ENCODE measurements around the gene GMDS. TPM values are rescaled to one million over a fixed set of nuclear protein-coding genes. Genes with fewer than 3 reads are reported as not detected.

The GMDS gene
- total and polyA plus RNA-seq, 2 of the 4 experiments (the other 2 are of a cell fraction) = 7.3 to 21.9 TPM

DNA sequence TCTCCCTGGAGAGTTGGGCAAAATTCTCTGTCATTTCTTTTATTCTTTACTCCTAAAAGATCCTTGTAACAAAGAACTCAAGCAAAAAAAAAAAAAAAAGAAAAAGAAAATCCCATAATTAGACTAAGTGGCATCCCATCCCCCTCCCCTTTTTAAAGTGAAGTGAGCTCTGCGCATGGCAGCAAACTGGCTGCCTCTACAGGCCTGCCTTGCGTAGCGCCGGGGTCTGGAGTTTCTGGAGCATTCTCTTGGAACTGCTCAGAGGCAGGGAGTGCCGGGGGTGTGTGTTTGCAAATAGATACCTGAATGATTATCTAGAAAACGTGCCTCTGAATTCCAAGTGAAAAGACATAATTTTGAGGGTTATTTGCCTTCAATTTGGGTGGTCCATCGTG is 587.6 kb downstream of the GMDS start (continued):
- TF ChIP-seq RFX5 (IDR thresholded peaks at IDR 0.05; ENCODE audit: low read depth, low read length) (no peak), CEBPB (IDR thresholded peaks at IDR 0.05; ENCODE audit: low read depth, low read length) (no peak), MAZ (IDR thresholded peaks at IDR 0.05; ENCODE audit: borderline replicate concordance, low read depth, low read length) (no peak)

DNA sequence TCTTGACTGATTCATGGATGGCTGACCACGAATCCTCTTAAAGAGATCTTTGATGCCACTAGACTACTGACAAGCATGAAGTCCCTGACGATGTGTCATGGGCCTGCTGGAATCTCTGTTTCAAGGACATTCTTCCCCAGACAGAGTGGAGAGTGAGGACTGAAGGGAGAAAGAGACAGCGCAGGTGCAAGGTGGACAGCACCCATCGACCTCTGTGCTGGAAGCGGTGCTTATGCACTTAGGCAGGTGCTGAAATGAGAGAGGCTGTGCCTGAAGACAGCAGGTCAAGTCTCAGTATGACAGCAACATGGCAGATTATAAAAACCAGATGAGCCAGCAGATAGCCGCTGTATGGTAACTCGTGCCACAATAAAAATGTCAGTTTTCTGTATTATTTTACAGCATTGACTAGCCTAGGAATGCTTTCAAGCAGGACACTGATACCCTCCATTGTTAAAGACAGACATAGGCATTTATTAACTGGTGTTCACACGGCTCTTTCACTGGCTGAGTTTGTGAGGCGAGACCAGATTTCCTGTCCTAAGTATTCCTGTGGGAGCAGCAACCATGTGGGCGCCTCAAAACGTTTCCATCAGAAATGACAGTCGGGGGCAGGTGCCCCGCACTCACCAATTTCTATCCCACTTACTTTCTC is 588.2 kb downstream of the GMDS start:
- no peak overlapping the region for H2BK15ac ChIP-seq (ENCODE audit: low read depth, low read length)
- ATAC-seq (ENCODE audit: low read depth) (no peak), DNase-seq (no peak)
- H3K36me3 ChIP-seq (ENCODE audit: control insufficient read depth, insufficient read depth, low read length) = no peaks in the 10 kb centered on the region
- no peak overlapping the region; the same call in 1 of the 2 replicates for H3K4ac ChIP-seq (ENCODE audit: low read depth, low read length)
- WGBS, 2 experiments (ENCODE audit: extremely low coverage in 2 of 2, insufficient read length in 1 of 2) = 83% methylated on average over 8 of the region's 13 CpGs; no CpG with 5 or more reads in 1 of the 2 experiments
- H3K9me1 ChIP-seq (ENCODE audit: insufficient read depth, low read length) = peaks cover 13% of the 10 kb centered on the region
- H3K4me1 ChIP-seq (ENCODE audit: control insufficient read depth, insufficient read depth, low read length) = peaks cover 9% of the 10 kb centered on the region
- H2AK5ac ChIP-seq (ENCODE audit: low read depth, low read length) = no peak overlapping the region
- no peak overlapping the region for H2BK5ac ChIP-seq (ENCODE audit: low read depth, low read length, poor library complexity, severe bottlenecking)
- no peak overlapping the region for H4K91ac ChIP-seq (ENCODE audit: insufficient read depth, low read depth, low read length)
- H3K9me3 ChIP-seq (ENCODE audit: control insufficient read depth, insufficient read depth, low read length) = no peaks in the 10 kb centered on the region
- intact Hi-C loops (cut with micrococcal nuclease) = no loop called here
- H3K4me2 ChIP-seq (ENCODE audit: low read depth, low read length) = no peak overlapping the region
- no peak overlapping the region for H3K4me3 ChIP-seq (ENCODE audit: insufficient read depth, low read depth, low read length)
- H4K5ac ChIP-seq (ENCODE audit: low read depth, low read length) = no peak overlapping the region
- no peak overlapping the region for H3K18ac ChIP-seq (ENCODE audit: low read depth, low read length)
- no peak overlapping the region for H3K23ac ChIP-seq (ENCODE audit: low read depth, low read length)
- H3K9ac ChIP-seq (ENCODE audit: low read depth, low read length) = no peak overlapping the region
- H3K56ac ChIP-seq (ENCODE audit: extremely low read depth, insufficient read depth, low read length) = no peak overlapping the region
- BruUV-seq (replicated peaks) = no TSS peak
- no peaks in the 10 kb centered on the region for H4K20me1 ChIP-seq (ENCODE audit: insufficient read depth, low read length)
- H2AFZ ChIP-seq (replicated peaks; ENCODE audit: low read length, poor library complexity) = no peak overlapping the region
- in situ Hi-C loops (cut with MboI; ENCODE audit: low sequenced_read_pairs) = no loop called here
- H3K14ac ChIP-seq (replicated peaks; ENCODE audit: low read depth, low read length) = no peak overlapping the region
- H2BK120ac ChIP-seq (ENCODE audit: low read depth, low read length) = no peak overlapping the region
- no peaks in the 10 kb centered on the region for H3K27me3 ChIP-seq (ENCODE audit: control insufficient read depth, insufficient read depth, low read length)
- no peaks in the 10 kb centered on the region for H3K79me1 ChIP-seq (ENCODE audit: low read depth in 1 of 2, low read length in 2 of 2)
- no peak overlapping the region for H3K27ac ChIP-seq (ENCODE audit: insufficient read depth, low read length)
- CTCF ChIA-PET = no interaction called here
- dilution Hi-C loops (cut with HindIII; ENCODE audit: low sequenced_read_pairs, unreplicated experiment) = no loop called here
- H2BK20ac ChIP-seq (ENCODE audit: low read depth, low read length) = no peak overlapping the region
- no peak overlapping the region for H2AK9ac ChIP-seq (replicated peaks; ENCODE audit: low read depth, low read length, poor library complexity)
- H4K8ac ChIP-seq (ENCODE audit: low read depth in 2 of 2, low read length in 2 of 2) = no peak overlapping the region
- POLR2A ChIA-PET (ENCODE audit: unreplicated experiment) = no interaction called here
- TF ChIP-seq RAD21 (IDR thresholded peaks at IDR 0.05; ENCODE audit: low read length) (no peak), RFX5 (IDR thresholded peaks at IDR 0.05; ENCODE audit: low read depth, low read length) (no peak), CEBPB (IDR thresholded peaks at IDR 0.05; ENCODE audit: low read depth, low read length) (no peak), MAZ (IDR thresholded peaks at IDR 0.05; ENCODE audit: borderline replicate concordance, low read depth, low read length) (no peak), MXI1 (IDR thresholded peaks at IDR 0.05; ENCODE audit: borderline replicate concordance, low read depth, low read length) (no peak), MAFK (IDR thresholded peaks at IDR 0.05; ENCODE audit: low read depth, low read length) (no peak), POLR2A (IDR thresholded peaks at IDR 0.05; ENCODE audit: low read depth, low read length) (no peak), SMC3 (IDR thresholded peaks at IDR 0.05; ENCODE audit: low read depth, low read length) (no peak)
- TF ChIP-seq, protein P1, sequence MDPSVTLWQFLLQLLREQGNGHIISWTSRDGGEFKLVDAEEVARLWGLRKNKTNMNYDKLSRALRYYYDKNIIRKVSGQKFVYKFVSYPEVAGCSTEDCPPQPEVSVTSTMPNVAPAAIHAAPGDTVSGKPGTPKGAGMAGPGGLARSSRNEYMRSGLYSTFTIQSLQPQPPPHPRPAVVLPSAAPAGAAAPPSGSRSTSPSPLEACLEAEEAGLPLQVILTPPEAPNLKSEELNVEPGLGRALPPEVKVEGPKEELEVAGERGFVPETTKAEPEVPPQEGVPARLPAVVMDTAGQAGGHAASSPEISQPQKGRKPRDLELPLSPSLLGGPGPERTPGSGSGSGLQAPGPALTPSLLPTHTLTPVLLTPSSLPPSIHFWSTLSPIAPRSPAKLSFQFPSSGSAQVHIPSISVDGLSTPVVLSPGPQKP (IDR thresholded peaks at IDR 0.05; ENCODE audit: borderline replicate concordance, low read depth, low read length) = no peak
- TF ChIP-seq, protein P2, sequence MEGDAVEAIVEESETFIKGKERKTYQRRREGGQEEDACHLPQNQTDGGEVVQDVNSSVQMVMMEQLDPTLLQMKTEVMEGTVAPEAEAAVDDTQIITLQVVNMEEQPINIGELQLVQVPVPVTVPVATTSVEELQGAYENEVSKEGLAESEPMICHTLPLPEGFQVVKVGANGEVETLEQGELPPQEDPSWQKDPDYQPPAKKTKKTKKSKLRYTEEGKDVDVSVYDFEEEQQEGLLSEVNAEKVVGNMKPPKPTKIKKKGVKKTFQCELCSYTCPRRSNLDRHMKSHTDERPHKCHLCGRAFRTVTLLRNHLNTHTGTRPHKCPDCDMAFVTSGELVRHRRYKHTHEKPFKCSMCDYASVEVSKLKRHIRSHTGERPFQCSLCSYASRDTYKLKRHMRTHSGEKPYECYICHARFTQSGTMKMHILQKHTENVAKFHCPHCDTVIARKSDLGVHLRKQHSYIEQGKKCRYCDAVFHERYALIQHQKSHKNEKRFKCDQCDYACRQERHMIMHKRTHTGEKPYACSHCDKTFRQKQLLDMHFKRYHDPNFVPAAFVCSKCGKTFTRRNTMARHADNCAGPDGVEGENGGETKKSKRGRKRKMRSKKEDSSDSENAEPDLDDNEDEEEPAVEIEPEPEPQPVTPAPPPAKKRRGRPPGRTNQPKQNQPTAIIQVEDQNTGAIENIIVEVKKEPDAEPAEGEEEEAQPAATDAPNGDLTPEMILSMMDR (conservative IDR thresholded peaks at IDR 0.05; ENCODE audit: low read depth, low read length) = no peak
- TF ChIP-seq, protein P3, sequence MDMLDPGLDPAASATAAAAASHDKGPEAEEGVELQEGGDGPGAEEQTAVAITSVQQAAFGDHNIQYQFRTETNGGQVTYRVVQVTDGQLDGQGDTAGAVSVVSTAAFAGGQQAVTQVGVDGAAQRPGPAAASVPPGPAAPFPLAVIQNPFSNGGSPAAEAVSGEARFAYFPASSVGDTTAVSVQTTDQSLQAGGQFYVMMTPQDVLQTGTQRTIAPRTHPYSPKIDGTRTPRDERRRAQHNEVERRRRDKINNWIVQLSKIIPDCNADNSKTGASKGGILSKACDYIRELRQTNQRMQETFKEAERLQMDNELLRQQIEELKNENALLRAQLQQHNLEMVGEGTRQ (IDR thresholded peaks at IDR 0.05; ENCODE audit: low read depth, low read length) = no peak
